Measurements from ENCODE around the gene MAP9.
A peak's percentile ranks its signal among the peaks of the same experiment; 100 is the strongest.
"Not testable (repeated sequence)": the region's sequence is repeated elsewhere in the genome, so short reads cannot be mapped to it uniquely, and the experiment has no call there.

The MAP9 gene

DNA sequence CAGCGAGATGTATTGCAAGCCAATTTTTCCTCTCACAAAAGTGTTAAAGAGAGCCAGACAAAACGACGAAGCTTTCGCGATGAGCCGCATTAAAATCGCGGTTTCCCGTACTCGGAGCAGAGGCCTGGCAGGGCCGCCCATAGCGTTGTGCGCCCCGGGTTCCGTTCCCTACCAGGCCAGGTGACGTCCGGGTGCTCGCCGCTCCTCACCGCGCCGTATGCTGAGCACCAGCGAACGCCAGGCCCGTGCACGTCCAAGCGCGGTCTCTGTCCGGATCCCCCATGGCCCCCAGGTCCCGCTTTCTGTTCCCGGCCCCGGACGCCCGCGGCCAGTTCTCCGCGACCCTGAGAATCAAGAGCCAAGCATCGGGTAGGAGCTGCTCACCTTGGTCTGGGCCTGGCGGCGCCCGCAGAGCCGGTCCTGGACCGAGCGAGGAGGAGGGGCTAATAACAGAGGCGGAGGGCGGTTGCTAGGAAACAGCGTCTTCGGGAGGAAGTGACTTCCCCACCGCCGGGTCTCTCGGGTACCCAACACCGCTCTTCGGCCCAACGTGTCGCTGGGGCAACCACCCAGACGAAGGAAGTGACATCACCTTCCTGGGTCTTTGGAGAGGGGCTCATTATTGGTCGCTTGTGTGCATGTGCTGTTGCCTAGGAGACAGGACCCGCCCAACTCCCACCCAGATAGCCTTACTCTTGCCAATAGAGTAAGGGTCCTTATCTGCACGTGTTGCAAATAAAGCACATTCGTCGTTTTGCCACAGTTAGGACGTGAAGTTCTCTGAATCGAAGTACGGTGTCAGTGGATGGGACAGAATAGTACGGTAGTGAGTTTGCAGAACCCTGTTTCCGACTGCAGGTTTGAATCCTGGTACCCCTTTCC is at the start of gene MAP9:
TSS of gene MAP9 (minus strand) at position 579 of the 882 bp plus-strand sequence. CDS start 1,115 bp downstream, outside the sequence.
- peak; percentile 81 for DNase-seq (ENCODE audit: low read depth)

DNA sequence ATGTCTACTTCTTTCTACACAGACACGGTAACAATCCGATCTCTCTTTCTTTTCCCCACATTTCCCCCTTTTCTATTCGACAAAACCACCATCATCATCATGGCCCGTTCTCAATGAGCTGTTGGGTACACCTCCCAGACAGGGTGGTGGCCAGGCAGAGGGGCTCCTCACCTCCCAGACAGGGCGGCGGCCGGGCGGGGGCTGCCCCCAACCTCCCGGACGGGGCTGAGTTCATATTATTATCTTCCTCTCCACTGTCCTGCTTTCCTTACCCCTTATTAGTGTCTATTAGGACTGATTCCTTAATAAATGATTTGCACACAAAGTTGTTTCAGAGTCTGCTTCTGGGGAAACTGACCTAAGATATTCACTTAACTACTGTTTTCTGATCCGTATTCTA is 48.0 kb upstream of the MAP9 start:
- not testable (repeated sequence) for DNase-seq (ENCODE audit: low read depth)

DNA sequence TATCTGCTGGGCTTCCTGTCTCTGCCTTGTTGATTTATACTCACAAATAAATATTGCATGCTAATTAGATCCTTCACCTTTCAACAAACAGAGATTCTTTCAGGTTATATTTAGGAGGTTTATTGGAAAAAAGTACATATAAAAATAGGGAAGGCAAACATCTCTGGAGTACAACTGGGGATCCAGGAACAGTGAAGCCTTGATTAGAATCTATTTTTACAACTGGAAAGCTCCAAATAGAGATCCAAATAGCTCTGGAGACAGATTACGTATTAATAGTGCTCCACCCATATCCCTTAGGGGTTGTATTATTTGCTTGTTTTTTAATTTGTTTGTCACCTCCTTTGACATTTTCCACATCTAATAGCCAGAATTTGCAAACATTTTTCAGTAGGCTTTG is 46.9 kb upstream of the MAP9 start:
- DNase-seq (ENCODE audit: low read depth), result no peak

DNA sequence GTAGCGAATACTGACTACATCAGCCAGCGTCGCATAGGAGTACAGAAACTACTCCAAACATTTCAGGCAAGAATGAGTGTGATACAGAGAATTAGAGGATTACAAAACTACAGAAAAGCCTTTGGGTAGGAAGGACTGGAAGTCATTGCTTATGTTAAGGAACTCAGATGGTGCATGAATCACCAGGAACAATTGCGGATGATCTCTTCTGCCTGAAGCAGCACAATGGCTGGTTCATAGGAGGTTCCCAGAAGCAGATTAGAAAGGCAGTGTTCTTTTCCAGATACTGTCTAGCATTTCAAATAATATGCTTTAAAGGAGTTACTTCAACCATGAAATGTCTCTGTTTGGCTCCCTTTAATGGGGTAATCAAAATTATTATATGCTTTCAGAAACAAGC is 42.5 kb upstream of the MAP9 start:
- no peak for DNase-seq (ENCODE audit: low read depth)

DNA sequence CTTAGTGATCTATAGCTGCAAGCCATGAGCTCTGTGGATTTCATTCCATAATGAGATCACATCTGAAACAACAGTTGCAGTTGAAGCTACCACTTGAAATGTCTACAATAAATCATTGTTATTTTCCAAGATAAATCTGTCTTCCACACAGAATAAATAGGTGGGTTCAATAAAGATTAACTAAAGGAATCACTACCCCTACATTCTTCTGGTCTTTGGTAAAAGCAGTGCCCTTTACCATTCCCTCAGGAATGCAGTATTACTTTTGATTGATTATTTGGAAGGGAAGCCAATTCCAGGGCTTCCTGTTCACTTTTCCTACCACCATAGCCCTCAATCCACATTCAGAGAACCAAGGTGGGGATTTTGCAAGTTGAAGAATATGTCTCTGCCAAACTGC is 38.9 kb upstream of the MAP9 start:
- no peak for DNase-seq (ENCODE audit: low read depth)

DNA sequence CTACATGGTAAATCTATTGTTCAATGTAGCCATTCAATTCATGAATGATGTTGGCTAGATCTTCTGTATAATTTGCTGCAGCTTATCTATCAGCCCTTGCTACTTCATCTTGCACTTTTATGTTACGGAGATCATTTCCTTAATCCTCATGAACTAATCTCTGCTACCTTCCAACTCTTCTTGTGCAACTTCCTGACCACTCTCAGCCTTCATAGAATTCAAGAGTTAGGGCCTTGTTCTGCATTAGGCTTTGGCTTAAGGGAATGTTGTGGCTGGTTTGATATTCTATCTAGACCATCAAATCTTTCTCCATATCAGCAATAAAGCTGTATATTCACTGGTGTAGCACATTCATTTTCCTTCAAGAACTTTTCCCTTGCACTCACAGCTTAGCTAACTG is 36.7 kb upstream of the MAP9 start:
- DNase-seq (ENCODE audit: low read depth), result no peak

DNA sequence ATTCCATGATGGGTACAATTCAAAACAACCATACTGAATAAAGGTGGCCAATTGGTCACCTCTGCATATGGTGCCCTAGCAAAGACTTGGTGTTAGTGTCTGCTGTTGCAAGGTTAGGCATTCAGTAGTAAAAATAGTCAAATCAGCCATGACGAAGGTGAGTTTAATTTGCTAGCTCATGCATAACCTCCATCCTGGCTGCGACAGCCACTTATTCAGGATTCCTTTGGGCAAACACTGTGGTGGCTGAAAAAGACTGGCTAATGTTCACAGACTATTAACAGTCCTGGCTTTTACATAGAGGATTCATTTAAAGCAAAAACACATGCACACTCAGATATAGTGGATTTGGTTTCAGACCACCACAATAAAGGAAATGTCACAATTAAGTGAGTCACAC is 34.8 kb upstream of the MAP9 start:
- no peak for DNase-seq (ENCODE audit: low read depth)

DNA sequence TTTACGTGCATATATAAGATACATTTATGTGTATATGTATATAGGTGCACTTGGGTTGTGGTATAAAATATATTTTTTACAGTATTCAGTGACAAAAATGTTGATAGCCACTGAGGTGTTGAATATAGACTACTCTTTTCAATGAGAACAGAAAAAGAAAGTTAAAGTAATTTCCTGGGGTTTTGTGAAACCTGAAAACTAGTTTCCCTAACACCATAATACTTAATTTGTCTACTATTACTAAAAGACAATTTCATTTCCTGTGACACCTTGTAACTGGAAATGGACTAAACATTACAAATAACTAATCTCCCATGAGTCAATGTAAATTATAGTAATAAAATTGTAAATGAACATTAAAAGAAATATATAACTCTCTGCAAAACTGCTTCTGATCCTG is 32.0 kb upstream of the MAP9 start:
- no peak for DNase-seq (ENCODE audit: low read depth)

DNA sequence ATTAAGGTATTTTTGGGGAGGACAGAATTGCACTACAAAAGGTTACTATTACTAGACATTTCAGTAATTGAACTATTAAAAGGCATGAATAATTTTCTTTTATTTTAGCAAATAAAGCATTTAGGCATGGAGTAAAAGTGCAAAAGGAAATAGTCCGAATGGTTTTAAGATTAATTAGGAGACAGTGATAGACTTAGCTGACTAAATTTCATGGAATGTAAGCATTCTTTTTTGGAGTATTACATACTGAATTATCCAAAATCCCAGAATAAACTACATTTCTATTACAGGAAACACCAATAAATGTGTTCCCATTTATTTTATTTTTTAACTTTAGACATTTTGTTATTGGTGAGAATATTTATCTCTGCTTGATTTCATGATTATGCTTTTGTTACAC is 30.7 kb upstream of the MAP9 start:
- no peak for DNase-seq (ENCODE audit: low read depth)

DNA sequence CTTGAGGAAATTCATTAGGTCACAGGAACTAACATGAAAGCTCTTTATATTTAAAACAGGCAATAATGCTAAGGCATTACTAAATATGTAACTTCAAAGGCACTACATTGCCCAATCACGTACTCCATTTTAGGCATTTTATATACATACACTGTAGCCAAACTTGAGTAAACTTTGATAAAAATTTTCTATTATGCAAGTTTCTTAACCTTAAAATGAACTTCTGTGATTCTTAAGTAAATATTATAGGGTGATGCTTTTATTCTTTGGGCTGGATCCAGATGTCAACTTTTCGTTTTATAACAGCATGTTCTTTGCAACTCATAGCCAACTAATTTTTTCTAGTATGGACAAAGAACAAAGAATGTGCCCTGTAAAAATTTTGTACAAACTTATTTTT is 28.3 kb upstream of the MAP9 start:
- DNase-seq (ENCODE audit: low read depth), result no peak

DNA sequence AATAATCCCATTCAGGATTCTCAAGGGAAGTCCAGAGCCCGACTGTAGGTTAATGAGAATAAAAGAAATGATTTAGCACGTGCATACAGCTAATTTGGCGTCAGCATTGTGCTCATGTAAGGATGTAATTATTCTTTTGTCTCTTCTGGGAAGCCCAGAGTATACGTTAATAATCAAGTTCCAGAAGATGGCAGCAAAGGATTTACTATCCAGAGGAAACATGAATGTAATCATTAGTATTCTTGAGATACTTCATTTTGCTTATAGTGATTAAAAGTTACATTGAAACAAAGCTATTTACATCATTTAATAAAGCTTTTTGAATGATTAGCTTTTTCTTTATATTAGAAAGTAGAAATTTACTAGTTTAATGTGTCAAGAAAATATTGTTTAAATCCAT is 27.1 kb upstream of the MAP9 start:
- DNase-seq (ENCODE audit: low read depth), result no peak

DNA sequence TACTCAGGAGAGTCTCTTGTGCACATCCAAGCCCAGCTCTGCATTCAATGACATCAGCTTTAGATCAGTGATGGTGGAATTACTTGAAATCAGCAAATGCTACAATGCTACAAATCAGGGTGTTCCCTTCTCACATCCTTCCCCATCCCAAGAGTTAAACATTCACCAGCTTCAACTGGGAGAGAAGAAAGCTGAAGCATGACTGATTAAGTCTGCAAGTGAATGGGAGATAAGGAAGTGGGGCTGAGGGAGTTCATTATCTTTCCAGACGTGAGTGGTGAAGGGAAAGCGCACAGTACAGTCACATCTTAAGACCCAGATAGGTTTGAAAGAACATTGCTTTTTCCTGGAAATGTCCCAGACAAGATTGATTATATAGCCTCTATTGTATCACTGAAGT is 26.2 kb upstream of the MAP9 start:
- DNase-seq (ENCODE audit: low read depth), result no peak

DNA sequence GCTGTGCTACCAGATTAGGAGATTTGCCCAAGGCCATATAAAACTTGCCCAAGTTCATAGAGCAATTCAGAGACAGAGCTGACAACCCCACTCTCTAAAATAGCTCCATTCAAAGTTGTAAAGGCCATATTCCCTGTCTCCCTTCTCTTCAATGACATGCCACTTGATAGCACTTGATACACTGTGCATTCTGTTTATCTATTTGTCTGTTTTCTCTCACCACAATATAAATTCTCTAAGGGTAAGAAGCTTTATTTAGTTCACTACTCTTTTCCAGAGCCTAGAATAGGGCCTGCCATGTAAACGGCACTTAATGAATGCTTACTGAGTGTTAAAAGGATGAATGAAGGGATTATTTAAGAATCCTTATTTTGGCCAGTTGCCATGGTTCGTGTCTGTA is 24.1 kb upstream of the MAP9 start:
- DNase-seq (ENCODE audit: low read depth), result no peak

DNA sequence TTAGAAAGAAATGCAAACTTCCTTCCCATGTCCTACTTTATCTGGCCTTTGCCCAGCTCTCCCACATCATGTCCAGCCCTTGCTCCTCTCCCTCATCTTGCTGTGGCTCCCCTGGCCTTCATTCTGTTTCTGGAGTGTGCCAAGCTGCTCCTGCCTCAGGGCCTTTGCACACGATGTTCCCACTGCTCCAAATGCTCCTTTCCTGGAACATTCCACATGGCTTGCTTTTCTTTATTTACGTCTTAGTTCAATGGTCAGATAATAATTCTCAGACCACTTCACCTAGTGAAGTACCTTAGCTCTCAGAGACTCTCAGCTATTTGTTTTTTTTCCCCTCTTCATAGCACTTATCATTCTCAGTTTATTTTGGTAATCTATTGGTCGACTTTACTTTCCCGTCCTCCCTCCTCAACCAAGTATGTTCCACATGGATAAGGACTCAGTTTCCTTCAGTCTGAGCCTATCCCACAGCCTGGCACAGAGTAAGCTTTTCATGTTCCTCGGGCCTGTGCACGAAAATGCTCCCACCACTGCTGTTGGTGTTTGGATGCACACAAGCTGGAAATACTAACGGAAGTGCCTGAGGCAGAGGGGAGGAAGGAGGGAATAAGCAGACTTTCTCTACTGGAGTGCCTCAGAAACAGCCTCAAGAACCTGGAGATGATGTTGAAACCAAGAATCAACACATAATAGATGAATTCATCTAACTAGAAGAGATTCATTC is 23.4 kb upstream of the MAP9 start:
- no peak for DNase-seq (ENCODE audit: low read depth)

DNA sequence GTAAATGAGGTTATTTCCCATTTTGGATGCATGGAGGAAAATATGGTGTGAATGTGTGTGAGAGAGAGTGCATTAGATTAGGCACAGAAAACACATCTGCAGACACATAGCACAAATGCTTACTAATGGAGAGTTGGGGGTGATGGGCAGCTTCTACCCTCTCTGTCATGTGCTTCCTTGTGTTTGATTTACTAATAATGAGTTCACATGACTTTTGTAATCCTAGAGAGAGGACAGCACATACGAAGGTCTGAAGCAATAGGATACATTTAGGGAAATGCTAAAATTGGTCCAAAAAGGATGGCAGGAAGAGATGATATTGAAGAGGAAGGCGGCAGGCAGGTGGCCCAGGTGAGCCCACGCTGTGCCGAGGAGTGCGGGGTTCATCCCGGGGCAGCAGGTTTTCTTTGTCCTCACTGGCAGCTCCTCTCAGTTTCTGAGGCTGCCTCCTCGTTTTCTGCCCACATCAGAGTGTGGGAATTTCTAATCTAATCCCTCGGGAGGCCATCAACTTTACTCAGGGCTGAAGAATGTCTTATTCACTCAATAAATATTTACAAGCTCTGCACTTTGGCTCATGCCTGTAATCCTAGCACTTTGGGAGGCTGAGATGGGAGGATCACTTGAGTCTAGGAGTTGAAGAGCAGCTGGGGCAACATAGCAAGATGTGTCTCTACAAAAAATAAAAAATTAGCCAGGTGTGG is 15.9 kb upstream of the MAP9 start:
- DNase-seq (ENCODE audit: low read depth), result no peak

DNA sequence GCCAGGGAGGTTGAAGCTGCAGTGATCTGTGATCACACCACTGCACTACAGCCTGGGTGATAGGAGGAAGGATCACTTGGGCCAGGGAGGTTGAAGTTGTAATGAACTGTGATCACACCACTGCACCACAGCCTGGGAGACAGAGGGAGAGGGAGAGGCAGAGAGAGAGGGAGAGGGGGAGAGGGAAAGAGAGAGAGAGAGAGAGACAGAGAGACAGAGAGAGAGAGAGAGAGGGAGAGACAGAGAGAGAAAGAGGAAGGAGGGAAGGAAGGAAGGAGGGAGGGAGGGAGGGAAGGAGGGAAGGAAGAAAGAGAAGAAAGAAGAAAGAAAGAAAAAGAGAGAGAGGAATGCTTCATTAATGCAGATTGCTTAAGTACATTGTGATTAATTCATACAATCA is 15.2 kb upstream of the MAP9 start:
- DNase-seq (ENCODE audit: low read depth), result no peak

DNA sequence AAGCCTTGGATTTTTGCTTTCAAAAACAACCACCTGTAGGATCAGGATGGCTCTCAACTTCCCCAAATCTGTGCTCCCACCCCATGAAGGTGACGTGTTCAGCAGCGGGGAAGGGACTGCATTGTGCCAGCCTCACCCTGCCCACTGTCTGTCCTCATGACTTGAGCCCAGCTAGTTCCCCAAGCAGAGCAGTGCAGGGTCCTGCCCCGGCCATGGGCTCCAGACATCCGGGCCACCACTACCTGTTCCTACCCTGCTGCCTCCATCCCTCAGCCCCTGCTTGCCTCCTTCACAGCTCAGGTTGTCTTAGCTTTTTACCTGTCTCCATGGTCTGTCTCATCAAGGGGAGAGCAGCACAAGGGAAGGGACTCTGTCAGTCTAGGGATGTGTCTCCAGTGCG is 11.4 kb upstream of the MAP9 start:
- DNase-seq (ENCODE audit: low read depth), result no peak

DNA sequence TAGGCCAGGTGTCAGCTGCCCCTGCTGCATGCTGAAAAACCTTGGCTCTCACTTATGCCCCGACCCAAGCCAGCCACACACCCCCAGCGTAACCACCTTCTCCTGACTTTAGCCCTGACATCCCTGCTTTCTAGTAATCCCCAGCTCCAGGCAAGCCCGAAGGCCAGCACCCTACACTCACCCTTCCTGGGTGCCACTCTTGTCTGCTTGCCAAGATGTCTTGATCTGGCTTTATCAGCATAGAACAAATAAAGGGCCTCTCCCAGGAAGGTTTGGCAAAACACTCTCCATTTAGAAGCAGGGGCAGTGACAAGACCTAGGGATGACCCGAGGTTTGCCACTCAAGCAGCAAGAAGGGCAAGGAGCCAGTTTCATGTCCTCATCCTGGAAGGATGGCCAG is 6.8 kb upstream of the MAP9 start:
- no peak for DNase-seq (ENCODE audit: low read depth)

DNA sequence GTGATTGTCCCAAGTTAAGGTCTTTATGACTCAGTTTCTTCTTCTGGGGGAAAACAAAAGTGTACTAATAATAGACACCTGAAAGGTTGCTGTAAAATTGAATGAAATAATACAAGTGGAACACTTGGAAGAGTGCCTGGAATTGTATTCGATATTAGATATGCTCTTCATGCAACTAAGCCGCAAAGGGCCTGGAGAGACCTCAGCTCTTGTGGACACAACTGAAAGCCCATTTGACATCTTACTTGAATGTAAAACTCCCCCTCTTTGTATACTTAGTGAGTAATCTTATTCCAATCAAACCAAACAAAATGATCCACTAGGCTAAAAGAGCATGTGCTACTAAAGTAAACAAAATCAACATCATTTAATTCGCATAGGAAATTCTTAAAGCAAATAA is 511 bp upstream of the MAP9 start:
- no peak for DNase-seq (ENCODE audit: low read depth)

DNA sequence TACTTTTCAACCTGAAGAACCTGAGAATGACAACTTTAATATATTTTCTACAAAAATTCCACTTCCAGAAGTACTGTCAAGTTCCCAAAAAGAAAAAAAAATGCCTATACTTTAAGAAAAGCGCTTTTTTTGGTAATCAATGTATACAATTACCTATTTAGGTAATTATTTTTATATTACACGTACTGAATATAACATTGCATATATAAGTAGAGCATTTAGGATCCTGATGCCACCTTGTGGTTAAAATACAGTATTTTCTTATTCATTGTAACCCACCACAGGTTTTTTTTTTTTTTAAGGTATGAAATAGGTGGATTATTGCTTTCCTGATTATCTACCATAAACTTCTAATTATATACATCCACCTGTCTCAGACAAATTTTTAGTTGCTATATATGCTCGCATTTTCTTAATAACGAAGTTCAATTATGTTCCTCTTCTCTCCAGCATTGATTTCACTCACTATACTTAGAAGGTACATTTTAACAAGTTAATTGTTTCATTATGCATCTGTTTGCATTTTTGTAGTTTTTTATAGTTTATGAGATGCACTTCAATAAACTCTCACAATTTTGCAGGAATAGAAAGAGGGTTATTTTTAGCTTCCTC is 5.2 kb downstream of the MAP9 start:
- no peak for DNase-seq (ENCODE audit: low read depth)

DNA sequence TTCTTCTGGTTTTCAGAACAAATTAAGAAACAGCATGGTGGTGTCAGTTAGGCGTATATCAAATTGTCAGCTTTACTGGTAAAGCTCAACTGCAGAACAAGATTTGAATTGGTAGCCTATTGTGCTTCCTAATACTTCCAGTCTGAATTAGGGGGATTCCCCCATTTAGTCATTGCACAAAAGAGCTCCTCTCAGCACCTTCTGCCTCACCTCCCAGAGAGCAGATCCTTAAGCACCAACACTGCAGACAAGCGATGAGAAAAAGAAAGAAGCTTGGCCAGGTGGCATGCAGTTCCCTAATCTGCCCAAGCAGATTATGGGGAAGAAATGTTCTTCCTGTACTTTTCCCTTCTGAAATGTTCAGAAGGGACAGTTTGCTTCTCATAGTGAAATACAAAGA is 9.2 kb downstream of the MAP9 start:
- DNase-seq (ENCODE audit: low read depth), result no peak

DNA sequence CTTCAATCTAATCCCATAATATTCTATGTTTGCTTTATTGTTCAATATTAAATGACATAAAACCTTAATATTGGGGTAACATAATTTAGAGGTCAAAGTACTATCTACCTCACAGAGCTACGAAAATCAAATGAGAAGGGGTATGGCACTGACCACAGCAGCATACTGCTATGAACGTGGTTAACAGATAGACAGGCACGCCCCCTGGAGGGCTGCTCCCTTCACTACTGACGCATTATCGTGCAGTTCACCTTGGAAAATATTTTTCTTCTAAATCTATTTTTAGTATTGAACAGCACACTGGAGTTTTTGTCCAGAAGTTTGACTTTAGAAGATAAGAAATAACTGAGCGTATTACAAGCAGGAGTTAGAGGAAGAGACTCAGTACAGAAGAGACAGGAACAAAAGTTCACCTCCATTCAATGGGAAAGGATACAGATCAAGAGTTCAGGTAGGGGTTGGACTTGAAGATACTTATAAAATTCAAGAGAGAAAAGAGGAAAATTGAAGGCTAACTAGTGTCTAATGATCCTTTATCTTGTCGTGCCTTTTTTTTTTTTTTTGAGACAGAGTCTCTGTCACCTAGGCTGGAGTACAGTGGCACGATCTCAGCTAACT is 22.7 kb downstream of the MAP9 start:
- no peak for DNase-seq (ENCODE audit: low read depth)
